SK-N-MC (cell line): ENCODE results near the gene KDM5B.

ENCODE experiments used
- EZH2 ChIP-seq: fragments of 200-600 bp; sonication (generic); IDR thresholded peaks from one replicate; pipeline ENCODE4 v1.6.1; 2017; ENCODE audit warnings: antibody characterized with exemption
- FOXP2 ChIP-seq: optimal IDR thresholded peaks from 2 replicates; pipeline ENCODE3; 2011; ENCODE audit warnings: mild to moderate bottlenecking, moderate library complexity; ENCODE audit not compliant: insufficient read depth; ENCODE audit errors: extremely low read length, control extremely low read depth
- POLR2AphosphoS5 ChIP-seq: IDR thresholded peaks from 2 replicates; pipeline ENCODE4 v1.6.1; 2012; ENCODE audit warnings: mild to moderate bottlenecking, low read depth, low read length, borderline replicate concordance

DNA sequence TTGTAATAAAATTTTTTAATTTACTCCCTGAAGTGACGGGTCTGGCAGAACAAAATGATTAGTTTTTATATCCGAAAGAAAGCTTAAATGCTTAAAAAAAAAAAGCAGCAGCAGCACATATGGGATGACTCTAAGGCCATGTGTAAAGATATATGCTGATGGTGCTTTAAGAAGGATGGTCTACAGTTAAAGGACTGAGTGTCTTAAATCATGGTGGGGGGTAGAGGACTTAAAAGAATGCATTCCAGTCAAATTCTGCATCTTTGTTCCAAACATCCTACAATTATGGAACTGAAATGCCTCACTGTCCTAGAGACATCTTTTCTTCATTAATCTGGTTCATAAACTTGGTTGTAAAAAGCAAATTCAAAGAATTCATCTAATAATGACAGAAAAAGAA is 7.0 kb downstream of the KDM5B start:
- no peak for TF ChIP-seq EZH2
- no peak for TF ChIP-seq POLR2AphosphoS5
- no peak for TF ChIP-seq FOXP2
